ENCODE data around the gene FLT3. TPM values are rescaled to one million over a fixed set of nuclear protein-coding genes. Genes with fewer than 3 reads are reported as not detected.

The FLT3 gene
- total and polyA plus RNA-seq, 10 of the 15 experiments (the other 5 are each of a cell fraction or from before 2014, with no cell fraction given) = 0.04 to 0.19 (median 0.11) TPM; not detected in 1

DNA sequence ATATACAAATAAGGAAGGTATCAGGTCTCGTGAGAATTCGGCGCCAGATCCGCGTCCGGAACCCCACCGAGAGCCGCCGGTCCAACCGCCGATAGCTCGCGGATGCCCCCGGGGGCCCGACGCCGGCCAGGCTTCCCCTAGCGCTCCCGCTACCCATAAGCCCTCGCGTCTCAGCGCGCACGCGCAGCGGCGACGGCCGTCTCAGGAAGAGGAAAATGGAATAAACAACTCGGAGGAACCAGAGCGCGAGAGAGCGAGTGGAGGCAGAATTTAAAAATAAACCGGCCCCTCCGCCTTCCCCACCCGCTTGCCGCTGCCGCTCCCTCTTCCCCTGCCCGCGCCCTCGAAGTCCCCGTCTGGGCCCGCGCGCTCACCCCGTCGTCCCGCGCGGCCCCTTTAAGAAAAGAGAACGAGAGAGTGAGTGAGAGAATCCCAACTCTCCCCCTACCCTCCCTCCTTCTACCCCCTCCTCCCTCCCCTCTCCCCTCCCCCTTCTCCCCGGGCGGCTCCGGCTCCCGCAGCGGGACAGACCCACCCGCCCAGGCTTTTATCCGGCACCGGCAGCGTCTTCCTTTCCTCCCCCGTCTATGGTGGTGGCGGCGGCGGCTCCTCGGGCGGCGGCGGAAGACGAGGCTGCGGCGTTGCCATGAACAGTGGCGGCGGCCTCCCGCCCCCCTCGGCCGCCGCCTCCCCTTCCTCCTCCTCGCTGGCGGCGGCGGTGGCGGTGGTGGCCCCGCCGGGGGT, 37.8 kb upstream of the FLT3 start, which contains the start of gene PAN3:
TSS of gene PAN3 (plus strand) at position 534 of the 744 bp plus-strand sequence. CDS start at position 647, 113 bp downstream.
- RAD21 ChIA-PET (ENCODE audit: unreplicated experiment) = interaction anchor here (0.7 to 1.0 kb wide), 2 partner anchors 83 to 382 kb away, joined by 3 read pairs; no protein-coding TSS in a partner anchor
- Histone ChIP-seq H3K9me3 (replicated peaks; ENCODE audit: control insufficient read depth, insufficient read depth, low read length) (no peaks in the 10 kb centered on the region), H3K4me2 (ENCODE audit: control insufficient read depth, insufficient read depth) (peak within 1 kb of the TSS; percentile 84), H3K4me1 (ENCODE audit: control insufficient read depth, insufficient read depth, low read length) (peaks cover 8% of the 10 kb centered on the region), H3K9ac (ENCODE audit: control insufficient read depth, insufficient read depth, low read length) (peak within 1 kb of the TSS; percentile 67), H3K27me3 (replicated peaks in 1 of 2; ENCODE audit: control insufficient read depth in 2 of 2, insufficient read depth in 2 of 2, low read length in 1 of 2) (no peaks in the 10 kb centered on the region), H4K20me1 (ENCODE audit: control insufficient read depth, insufficient read depth) (no peaks in the 10 kb centered on the region; the same call in none of the 2 replicates), H3K4me3 (peak within 1 kb of the TSS; percentile 93), H3K79me2 (ENCODE audit: control insufficient read depth, insufficient read depth, low read length) (peaks cover 63% of the 10 kb centered on the region), H3K27ac (ENCODE audit: control insufficient read depth, insufficient read depth) (peak within 1 kb of the TSS; percentile 96), H2AFZ (ENCODE audit: control insufficient read depth, low read depth, low read length) (peak within 1 kb of the TSS; percentile 50), H3K36me3 (ENCODE audit: control insufficient read depth in 2 of 2, insufficient read depth in 2 of 2, low read length in 1 of 2) (no peaks in the 10 kb centered on the region)
- SMC1A ChIA-PET (ENCODE audit: uncharacterized antibody, unreplicated experiment) = interaction anchor here (0.7 to 2.5 kb wide), 2 partner anchors 133 to 172 kb away, joined by 5 to 9 read pairs; no protein-coding TSS in a partner anchor
- DNase-seq (ENCODE audit: low read depth, low spot score) (peak; percentile 56), ATAC-seq (peak; percentile 67), FAIRE-seq (peak; percentile 57)
- WGBS (ENCODE audit: insufficient coverage, insufficient replicate concordance, low lambda C conversion rate, missing lambda C conversion rate) = under 1% methylated on average over 41 of the region's 84 CpGs
- CTCF ChIA-PET = interaction anchor here (0.6 kb wide), 1 partner anchor 223 kb away, joined by 3 read pairs; no protein-coding TSS in a partner anchor
- POLR2A ChIA-PET = interaction anchor here (0.7 to 1.0 kb wide), 2 partner anchors 195 to 521 kb away, joined by 3 to 4 read pairs; partner anchors contain the start of gene POMP
- in situ Hi-C loops (cut with MboI) = no loop called here
- BruUV-seq (replicated peaks) = no TSS peak
- intact Hi-C loops (cut with micrococcal nuclease; ENCODE audit: unreplicated experiment) = loop anchor here (2.0 to 5.0 kb wide), 4 partner anchors 87 to 519 kb away; partner anchors contain the start of gene POMP
- TF ChIP-seq TBL1XR1 (IDR thresholded peaks at IDR 0.05; ENCODE audit: low read depth, low read length) (0 out of 2 replicates have a peak, but pooled peaks have one; percentile 23), TCF12 (IDR thresholded peaks at IDR 0.05; ENCODE audit: low read depth, low read length) (peak; percentile 51; the same call in 1 of the 2 replicates), ZNF384 (IDR thresholded peaks at IDR 0.05; ENCODE audit: borderline replicate concordance, low read depth, low read length) (peak; percentile 55; the same call in 1 of the 2 replicates), E2F4 (IDR thresholded peaks at IDR 0.05; ENCODE audit: low read depth, low read length) (0 out of 2 replicates have a peak, but pooled peaks have one; percentile 45), POLR2AphosphoS5 (IDR thresholded peaks at IDR 0.05; ENCODE audit: low read length) (peak; percentile 89), BHLHE40 (IDR thresholded peaks at IDR 0.05; ENCODE audit: borderline replicate concordance in 1 of 2, low read depth in 2 of 2, low read length in 1 of 2) (peak; percentile 85 to 86), CHD2 (IDR thresholded peaks at IDR 0.05; ENCODE audit: borderline replicate concordance, low read depth, low read length) (peak; percentile 63), SMC3 (IDR thresholded peaks at IDR 0.05; ENCODE audit: borderline replicate concordance, low read length) (peak; percentile 25; the same call in 1 of the 2 replicates), SRF (IDR thresholded peaks at IDR 0.05; ENCODE audit: low read depth in 2 of 2, low read length in 2 of 2) (no peak), IKZF1 (conservative IDR thresholded peaks at IDR 0.05) (peak; percentile 20; the same call in 1 of the 2 replicates), YY1 (IDR thresholded peaks at IDR 0.05; ENCODE audit: low read depth, low read length) (peak; percentile 58)
- TF ChIP-seq, protein P1, sequence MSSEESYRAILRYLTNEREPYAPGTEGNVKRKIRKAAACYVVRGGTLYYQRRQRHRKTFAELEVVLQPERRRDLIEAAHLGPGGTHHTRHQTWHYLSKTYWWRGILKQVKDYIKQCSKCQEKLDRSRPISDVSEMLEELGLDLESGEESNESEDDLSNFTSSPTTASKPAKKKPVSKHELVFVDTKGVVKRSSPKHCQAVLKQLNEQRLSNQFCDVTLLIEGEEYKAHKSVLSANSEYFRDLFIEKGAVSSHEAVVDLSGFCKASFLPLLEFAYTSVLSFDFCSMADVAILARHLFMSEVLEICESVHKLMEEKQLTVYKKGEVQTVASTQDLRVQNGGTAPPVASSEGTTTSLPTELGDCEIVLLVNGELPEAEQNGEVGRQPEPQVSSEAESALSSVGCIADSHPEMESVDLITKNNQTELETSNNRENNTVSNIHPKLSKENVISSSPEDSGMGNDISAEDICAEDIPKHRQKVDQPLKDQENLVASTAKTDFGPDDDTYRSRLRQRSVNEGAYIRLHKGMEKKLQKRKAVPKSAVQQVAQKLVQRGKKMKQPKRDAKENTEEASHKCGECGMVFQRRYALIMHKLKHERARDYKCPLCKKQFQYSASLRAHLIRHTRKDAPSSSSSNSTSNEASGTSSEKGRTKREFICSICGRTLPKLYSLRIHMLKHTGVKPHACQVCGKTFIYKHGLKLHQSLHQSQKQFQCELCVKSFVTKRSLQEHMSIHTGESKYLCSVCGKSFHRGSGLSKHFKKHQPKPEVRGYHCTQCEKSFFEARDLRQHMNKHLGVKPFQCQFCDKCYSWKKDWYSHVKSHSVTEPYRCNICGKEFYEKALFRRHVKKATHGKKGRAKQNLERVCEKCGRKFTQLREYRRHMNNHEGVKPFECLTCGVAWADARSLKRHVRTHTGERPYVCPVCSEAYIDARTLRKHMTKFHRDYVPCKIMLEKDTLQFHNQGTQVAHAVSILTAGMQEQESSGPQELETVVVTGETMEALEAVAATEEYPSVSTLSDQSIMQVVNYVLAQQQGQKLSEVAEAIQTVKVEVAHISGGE (CRISPR knock-in tag; IDR thresholded peaks at IDR 0.05) = no peak
